Lower leg skin (tissue), 4 donors: Measurements from ENCODE around the gene APPL2. TPM values are rescaled to one million over a fixed set of nuclear protein-coding genes. Genes with fewer than 3 reads are reported as not detected.

ENCODE experiments used
- DNase-seq, 2 donors: peaks; one replicate each; pipeline ENCODE4 v3.0.0-alpha.2; 2019; ENCODE audit warnings: low spot score in 2 of 2
- H3K4me3 ChIP-seq: fragments of 200-600 bp; sonication (generic); 2 replicates; pipeline ENCODE4 v1.5.1; 2017; ENCODE audit warnings: mild to moderate bottlenecking, low read depth; ENCODE audit not compliant: poor library complexity, severe bottlenecking
- CTCF ChIP-seq, 3 donors: fragments of 450-650 bp; IDR thresholded peaks; one replicate each; pipeline ENCODE4 v1.5.1; 2016; ENCODE audit warnings: antibody characterized with exemption in 3 of 3, mild to moderate bottlenecking in 3 of 3, moderate library complexity in 2 of 3
- POLR2A ChIP-seq, 2 donors: fragments of 450-650 bp; IDR thresholded peaks; one replicate each; pipeline ENCODE4 v1.6.1; 2016 to 2017; ENCODE audit warnings: antibody characterized with exemption in 2 of 2, mild to moderate bottlenecking in 1 of 2, moderate library complexity in 1 of 2
- WGBS, 2 donors: methylation state at CpG; one replicate each; pipeline ENCODE4 v1.1.5; 2018; 5-methylcytosine and 5-hydroxymethylcytosine counted together
- intact Hi-C: fragments of 100-400 bp; cut with DNase I; formaldehyde crosslinking; loops from one replicate; pipeline ENCODE4 v1.15.0; 2023; ENCODE audit warnings: low total_unique reads
- total RNA-seq, 4 donors: library from RNA; depleted of rRNA; stranded (reverse); fragments of >200 nt; gene quantifications; one replicate each; pipeline ENCODE4 v1.1.0, GENCODE V29; 2016

APPL2 gene
- total RNA-seq, 4 donors from 2014 or later = 76.6 to 170 (median 109) TPM

GRCh38 chr12:105231396-105231795 lies 4.6 kb downstream of the APPL2 start:
- intact Hi-C loops = no loop called here
- no peak for DNase-seq
- no peak for TF ChIP-seq CTCF (IDR thresholded peaks at IDR 0.05)
- no peak for TF ChIP-seq POLR2A (IDR thresholded peaks at IDR 0.05)
- 75% methylated on average over 5 of the region's 5 CpGs for WGBS, 2 donors
- H3K4me3 ChIP-seq = no peak overlapping the region

GRCh38 chr12:105229371-105229770 lies 6.6 kb downstream of the APPL2 start:
- no peak for DNase-seq
- no peak overlapping the region for H3K4me3 ChIP-seq
- no peak for TF ChIP-seq POLR2A (IDR thresholded peaks at IDR 0.05)
- TF ChIP-seq CTCF (IDR thresholded peaks at IDR 0.05) = no peak
- WGBS, 2 donors = 64 to 73% methylated on average over 2 of the region's 2 CpGs
- intact Hi-C loops = no loop called here

GRCh38 chr12:105228966-105229365 lies 7.0 kb downstream of the APPL2 start:
- 87 to 88% methylated on average over 8 of the region's 8 CpGs for WGBS, 2 donors
- no peak for DNase-seq
- intact Hi-C loops = no loop called here
- no peak for TF ChIP-seq CTCF (IDR thresholded peaks at IDR 0.05)
- TF ChIP-seq POLR2A (IDR thresholded peaks at IDR 0.05) = no peak
- no peak overlapping the region for H3K4me3 ChIP-seq

- intact Hi-C loops = no loop called here
- 30 to 31% methylated on average over 1 of the region's 1 CpG for WGBS, 2 donors
- H3K4me3 ChIP-seq = no peak overlapping the region
- DNase-seq = no peak
- TF ChIP-seq POLR2A (IDR thresholded peaks at IDR 0.05) = no peak
- TF ChIP-seq CTCF (IDR thresholded peaks at IDR 0.05) = no peak
Measured at GRCh38 chr12:105228494-105228893, 7.5 kb downstream of the APPL2 start.

GRCh38 chr12:105227879-105228278 lies 8.1 kb downstream of the APPL2 start:
- WGBS, 2 donors = 83 to 84% methylated on average over 3 of the region's 3 CpGs
- intact Hi-C loops = no loop called here
- no peak overlapping the region for H3K4me3 ChIP-seq

More at GRCh38 chr12:105227879-105228278, 8.1 kb downstream of the APPL2 start:
- TF ChIP-seq POLR2A (IDR thresholded peaks at IDR 0.05) = no peak
- TF ChIP-seq CTCF (IDR thresholded peaks at IDR 0.05) = no peak
- DNase-seq = no peak
